Caco-2 (cell line): Measurements from ENCODE around the gene CNDP1. TPM values are rescaled to one million over a fixed set of nuclear protein-coding genes. Genes with fewer than 3 reads are reported as not detected.
A peak's percentile ranks its signal among the peaks of the same experiment; 100 is the strongest.
"Not testable (repeated sequence)": the region's sequence is repeated elsewhere in the genome, so short reads cannot be mapped to it uniquely, and the experiment has no call there.

Experiments
- BruUV-seq: library from RNA; stranded (reverse); fragments of 400-500 nt; replicated peaks from 2 replicates; lab custom pipeline; 2021; lab: Mats Ljungman, UMichigan
- CTCF ChIA-PET: fragments of 300-600 bp; sonication (Branson Sonifier 250); formaldehyde crosslinking; loops from one replicate; lab custom pipeline; 2022; ENCODE audit warnings: antibody characterized with exemption; lab: Charles Lee
- POLR2A ChIA-PET: fragments of 300-600 bp; sonication (Branson Sonifier 250); formaldehyde crosslinking; loops from one replicate; lab custom pipeline; 2022; ENCODE audit warnings: antibody characterized with exemption; lab: Charles Lee
- DNase-seq, 2 experiments: peaks; one replicate each; pipeline versions ENCODE4 v3.0.0 to v3.0.0-alpha.2; 2020 to 2022
- H3K27me3 ChIP-seq: replicated peaks from 2 replicates; pipeline ENCODE4 v1.6.0; 2011; ENCODE audit warnings: low read length; ENCODE audit not compliant: control insufficient read depth, insufficient read depth
- H3K36me3 ChIP-seq: 2 replicates; pipeline ENCODE4 v1.5.1; 2011; ENCODE audit warnings: low read length; ENCODE audit not compliant: control insufficient read depth, insufficient read depth
- H3K4me1 ChIP-seq: fragments of 250-450 bp; sonication (Bioruptor Pico); 2 replicates; pipeline ENCODE4 v1.5.1; 2020; ENCODE audit warnings: mild to moderate bottlenecking
- H3K4me3 ChIP-seq: 2 replicates; pipeline ENCODE4 v1.5.1; 2011; ENCODE audit warnings: low read depth, mild to moderate bottlenecking, control low read depth, low read length
- H3K9me3 ChIP-seq: fragments of 250-450 bp; sonication (Bioruptor Pico); 2 replicates; pipeline ENCODE4 v1.5.1; 2020; ENCODE audit warnings: mild to moderate bottlenecking, moderate library complexity
- H3K27ac Mint-ChIP-seq: one replicate; pipeline ENCODE4 v1.8.0; 2022; ENCODE audit warnings: mixed read lengths; ENCODE audit not compliant: unreplicated experiment
- H3K27me3 Mint-ChIP-seq: one replicate; pipeline ENCODE4 v1.8.0; 2022; ENCODE audit warnings: mixed read lengths; ENCODE audit not compliant: insufficient read depth, unreplicated experiment
- H3K36me3 Mint-ChIP-seq: one replicate; pipeline ENCODE4 v1.8.0; 2022; ENCODE audit warnings: mild to moderate bottlenecking, mixed read lengths; ENCODE audit not compliant: insufficient read depth, unreplicated experiment
- H3K4me1 Mint-ChIP-seq: one replicate; pipeline ENCODE4 v1.8.0; 2022; ENCODE audit warnings: low read depth, mixed read lengths; ENCODE audit not compliant: unreplicated experiment
- H3K4me3 Mint-ChIP-seq: one replicate; pipeline ENCODE4 v1.8.0; 2022; ENCODE audit warnings: mild to moderate bottlenecking, moderate library complexity, mixed read lengths; ENCODE audit not compliant: unreplicated experiment
- H3K9me3 Mint-ChIP-seq: one replicate; pipeline ENCODE4 v1.8.0; 2022; ENCODE audit warnings: mixed read lengths; ENCODE audit not compliant: unreplicated experiment
- intact Hi-C: fragments of 100-400 bp; cut with micrococcal nuclease; formaldehyde crosslinking; loops from one replicate; pipeline ENCODE4 v1.10.0; 2022; ENCODE audit not compliant: unreplicated experiment
- total RNA-seq: library from RNA; stranded (reverse); gene quantifications from 2 replicates; pipeline ENCODE4 v1.2.3, GENCODE V29; 2022
- TF ChIP-seq, protein P1 (sequence below), 2 experiments: fragments of 200-600 bp in 1 of 2; IDR thresholded peaks; 1 replicate in 1 of 2; 2 replicates in 1 of 2; pipeline versions ENCODE4 v1.5.1 to v1.8.0; 2011 to 2022; ENCODE audit warnings: antibody characterized with exemption in 1 of 2, control low read depth in 1 of 2, inconsistent platforms in 1 of 2, low read depth in 1 of 2, low read length in 1 of 2, mild to moderate bottlenecking in 1 of 2, moderate library complexity in 1 of 2; ENCODE audit not compliant: insufficient read depth in 1 of 2, severe bottlenecking in 1 of 2, unreplicated experiment in 1 of 2

CNDP1 gene
- total RNA-seq, 1 experiment from 2014 or later: 0.48 TPM

GRCh38 chr18:74524097-74524496, 10.2 kb upstream of the CNDP1 start:
- Mint-ChIP-seq H3K27ac (no peak overlapping the region), H3K4me1 (peaks cover 7% of the 10 kb centered on the region), H3K36me3 (peaks cover 12% of the 10 kb centered on the region), H3K27me3 (no peaks in the 10 kb centered on the region), H3K9me3 (no peaks in the 10 kb centered on the region), H3K4me3 (no peak overlapping the region)
- Histone ChIP-seq H3K27me3 (no peaks in the 10 kb centered on the region), H3K36me3 (no peaks in the 10 kb centered on the region; the same call in 1 of the 2 replicates), H3K4me3 (no peak overlapping the region), H3K9me3 (no peaks in the 10 kb centered on the region), H3K4me1 (no peaks in the 10 kb centered on the region)
- intact Hi-C loops: no loop called here
- no peak for DNase-seq
- ChIA-PET POLR2A (no interaction called here), CTCF (no interaction called here)
- BruUV-seq: no TSS peak
- TF ChIP-seq, protein P1, sequence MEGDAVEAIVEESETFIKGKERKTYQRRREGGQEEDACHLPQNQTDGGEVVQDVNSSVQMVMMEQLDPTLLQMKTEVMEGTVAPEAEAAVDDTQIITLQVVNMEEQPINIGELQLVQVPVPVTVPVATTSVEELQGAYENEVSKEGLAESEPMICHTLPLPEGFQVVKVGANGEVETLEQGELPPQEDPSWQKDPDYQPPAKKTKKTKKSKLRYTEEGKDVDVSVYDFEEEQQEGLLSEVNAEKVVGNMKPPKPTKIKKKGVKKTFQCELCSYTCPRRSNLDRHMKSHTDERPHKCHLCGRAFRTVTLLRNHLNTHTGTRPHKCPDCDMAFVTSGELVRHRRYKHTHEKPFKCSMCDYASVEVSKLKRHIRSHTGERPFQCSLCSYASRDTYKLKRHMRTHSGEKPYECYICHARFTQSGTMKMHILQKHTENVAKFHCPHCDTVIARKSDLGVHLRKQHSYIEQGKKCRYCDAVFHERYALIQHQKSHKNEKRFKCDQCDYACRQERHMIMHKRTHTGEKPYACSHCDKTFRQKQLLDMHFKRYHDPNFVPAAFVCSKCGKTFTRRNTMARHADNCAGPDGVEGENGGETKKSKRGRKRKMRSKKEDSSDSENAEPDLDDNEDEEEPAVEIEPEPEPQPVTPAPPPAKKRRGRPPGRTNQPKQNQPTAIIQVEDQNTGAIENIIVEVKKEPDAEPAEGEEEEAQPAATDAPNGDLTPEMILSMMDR (IDR thresholded peaks at IDR 0.05; ENCODE audit: insufficient read depth in 1 of 2, low read depth in 1 of 2, low read length in 1 of 2, severe bottlenecking in 1 of 2, unreplicated experiment in 1 of 2): no peak

DNA sequence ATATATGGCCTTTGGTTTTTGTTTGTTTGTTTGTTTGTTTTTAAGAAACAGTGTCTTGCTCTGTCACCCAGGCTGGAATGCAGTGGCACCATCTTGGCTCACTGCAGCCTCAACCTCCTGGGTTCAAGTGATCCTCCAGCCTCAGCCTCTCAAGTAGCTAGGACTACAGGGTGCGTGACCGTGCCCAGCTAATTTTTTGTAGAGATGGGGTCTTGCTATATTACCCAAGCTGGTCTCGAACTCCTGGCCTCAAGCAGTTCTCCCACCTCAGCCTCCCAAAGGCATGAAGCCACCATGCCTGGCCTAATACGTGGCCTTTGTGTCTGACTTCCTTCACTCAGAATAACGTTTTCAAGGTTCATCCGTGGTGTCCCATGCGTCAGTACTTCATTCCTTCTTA, 9.4 kb upstream of the CNDP1 start:
- H3K4me3 ChIP-seq, intact Hi-C loops, H3K9me3 ChIP-seq, DNase-seq, H3K4me1 Mint-ChIP-seq, BruUV-seq, H3K4me3 Mint-ChIP-seq, H3K36me3 Mint-ChIP-seq, H3K4me1 ChIP-seq, H3K27ac Mint-ChIP-seq, CTCF ChIA-PET, H3K27me3 Mint-ChIP-seq, H3K9me3 Mint-ChIP-seq, POLR2A ChIA-PET, H3K36me3 ChIP-seq, H3K27me3 ChIP-seq: not testable (repeated sequence)

GRCh38 chr18:74525741-74526140, 8.6 kb upstream of the CNDP1 start:
- ChIA-PET POLR2A (no interaction called here), CTCF (no interaction called here)
- Histone ChIP-seq H3K4me3 (no peak overlapping the region), H3K4me1 (no peaks in the 10 kb centered on the region), H3K27me3 (no peaks in the 10 kb centered on the region), H3K36me3 (no peaks in the 10 kb centered on the region), H3K9me3 (no peaks in the 10 kb centered on the region)
- H3K4me1 Mint-ChIP-seq: peaks cover 7% of the 10 kb centered on the region
- no TSS peak for BruUV-seq
- peaks cover 6% of the 10 kb centered on the region for H3K36me3 Mint-ChIP-seq
- TF ChIP-seq, protein P1 (IDR thresholded peaks at IDR 0.05; ENCODE audit: insufficient read depth in 1 of 2, low read depth in 1 of 2, low read length in 1 of 2, severe bottlenecking in 1 of 2, unreplicated experiment in 1 of 2): no peak
- no peak for DNase-seq
- no peak overlapping the region for H3K4me3 Mint-ChIP-seq
- H3K27me3 Mint-ChIP-seq: no peaks in the 10 kb centered on the region
- H3K27ac Mint-ChIP-seq: no peak overlapping the region
- intact Hi-C loops: no loop called here
- no peaks in the 10 kb centered on the region for H3K9me3 Mint-ChIP-seq

DNA sequence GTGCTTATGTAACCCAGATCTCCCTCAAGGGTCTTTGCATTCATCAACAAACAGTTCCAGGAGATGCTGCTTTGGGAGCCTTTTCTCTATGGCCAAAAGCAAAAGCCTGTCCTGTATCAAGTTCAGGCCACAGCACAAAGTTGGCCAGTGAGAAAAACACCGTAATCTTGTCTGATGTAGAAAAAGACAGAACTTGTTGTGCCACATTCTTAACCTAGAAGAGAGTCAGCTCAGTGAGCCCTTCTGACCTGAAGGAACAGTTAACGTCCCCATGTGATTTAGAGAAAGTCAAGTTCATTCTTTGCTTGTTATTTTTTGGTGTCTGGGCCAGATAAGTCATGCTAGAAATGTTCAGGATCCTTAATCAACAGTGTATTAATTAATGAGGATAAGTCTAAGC, 7.8 kb upstream of the CNDP1 start:
- H3K36me3 ChIP-seq: no peaks in the 10 kb centered on the region
- Mint-ChIP-seq H3K36me3 (no peaks in the 10 kb centered on the region), H3K27ac (no peak overlapping the region), H3K9me3 (no peaks in the 10 kb centered on the region), H3K4me1 (peaks cover 7% of the 10 kb centered on the region), H3K4me3 (no peak overlapping the region), H3K27me3 (no peaks in the 10 kb centered on the region)
- TF ChIP-seq, protein P1 (IDR thresholded peaks at IDR 0.05; ENCODE audit: insufficient read depth in 1 of 2, low read depth in 1 of 2, low read length in 1 of 2, severe bottlenecking in 1 of 2, unreplicated experiment in 1 of 2): no peak
- BruUV-seq: no TSS peak
- H3K4me1 ChIP-seq: no peaks in the 10 kb centered on the region
- no peaks in the 10 kb centered on the region for H3K27me3 ChIP-seq
- H3K9me3 ChIP-seq: no peaks in the 10 kb centered on the region
- ChIA-PET POLR2A (no interaction called here), CTCF (interaction anchor here (0.8 kb wide), 1 partner anchor 25 kb away, joined by 3 read pairs; no protein-coding TSS in a partner anchor)
- H3K4me3 ChIP-seq: no peak overlapping the region
- intact Hi-C loops: no loop called here
- peak in 1 of 2 experiments; percentile 6 for DNase-seq
